HG02870 (cell line): ENCODE measurements around the gene OLFM1.

Experiments
- ATAC-seq: cut with Tn5 transposase; IDR thresholded peaks from one replicate; pipeline ENCODE4 v1.9.1; 2021; ENCODE audit warnings: mild to moderate bottlenecking, moderate library complexity; ENCODE audit not compliant: unreplicated experiment

Gene OLFM1

DNA sequence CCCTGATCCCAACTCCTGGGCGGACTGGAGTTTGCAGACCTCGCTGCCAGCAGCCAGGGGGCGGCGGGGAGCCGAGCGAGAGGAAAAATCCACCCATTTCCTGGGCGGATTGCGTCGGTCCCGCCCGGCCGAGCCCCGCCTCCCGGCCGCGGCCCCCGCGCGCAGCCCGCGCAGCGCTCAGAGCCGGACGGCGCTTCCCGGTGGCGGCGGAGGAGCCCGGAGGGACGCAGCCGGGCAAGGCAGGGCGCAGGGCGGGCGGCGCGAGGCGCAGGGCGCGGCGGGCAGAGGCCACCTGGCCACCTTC is at the start of gene OLFM1:
OLFM1 (plus strand) TSS at position 180 of the 304 bp plus-strand sequence. CDS start 322 bp downstream, outside the sequence.
- ATAC-seq, result no peak

DNA sequence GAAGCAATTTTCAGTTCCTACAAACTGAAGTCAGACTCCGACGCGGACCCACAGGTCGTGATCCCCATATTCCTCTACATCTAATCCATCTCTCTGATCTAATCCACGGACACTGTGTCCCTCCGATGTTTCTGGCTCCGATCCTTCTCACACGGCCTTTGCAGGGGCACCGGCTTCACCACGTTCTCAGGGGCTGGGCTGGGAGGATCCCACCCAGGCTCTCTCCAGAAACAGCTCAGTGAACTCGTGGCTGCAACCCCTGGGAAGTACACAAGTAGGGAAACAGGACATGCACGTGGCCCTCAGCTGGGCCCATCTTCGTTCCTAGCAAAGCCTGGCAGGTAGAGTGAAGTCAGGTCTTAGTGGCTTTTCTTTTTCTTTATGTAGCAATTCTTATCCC is 49.1 kb upstream of the OLFM1 start:
- no peak for ATAC-seq

DNA sequence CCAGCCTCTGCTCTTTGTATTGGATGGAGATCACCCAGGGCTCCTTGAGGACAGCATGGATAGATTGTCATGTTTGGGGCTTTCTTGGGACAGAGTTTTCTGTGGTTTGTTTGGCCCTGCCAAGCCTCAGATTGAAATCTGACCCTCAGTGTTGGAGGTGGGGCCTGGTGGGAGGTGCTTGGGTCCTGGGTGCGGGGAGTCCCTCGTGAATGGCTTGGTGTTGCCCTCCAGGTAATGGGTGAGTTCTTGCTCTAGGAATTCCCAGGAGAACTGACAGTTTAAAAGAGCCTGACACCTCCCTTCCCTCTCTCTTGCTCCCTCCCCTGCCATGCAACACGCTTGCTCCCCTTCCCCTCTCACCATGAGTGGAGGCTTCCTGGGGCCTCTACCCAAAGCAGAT is 48.6 kb upstream of the OLFM1 start:
- ATAC-seq, result no peak

DNA sequence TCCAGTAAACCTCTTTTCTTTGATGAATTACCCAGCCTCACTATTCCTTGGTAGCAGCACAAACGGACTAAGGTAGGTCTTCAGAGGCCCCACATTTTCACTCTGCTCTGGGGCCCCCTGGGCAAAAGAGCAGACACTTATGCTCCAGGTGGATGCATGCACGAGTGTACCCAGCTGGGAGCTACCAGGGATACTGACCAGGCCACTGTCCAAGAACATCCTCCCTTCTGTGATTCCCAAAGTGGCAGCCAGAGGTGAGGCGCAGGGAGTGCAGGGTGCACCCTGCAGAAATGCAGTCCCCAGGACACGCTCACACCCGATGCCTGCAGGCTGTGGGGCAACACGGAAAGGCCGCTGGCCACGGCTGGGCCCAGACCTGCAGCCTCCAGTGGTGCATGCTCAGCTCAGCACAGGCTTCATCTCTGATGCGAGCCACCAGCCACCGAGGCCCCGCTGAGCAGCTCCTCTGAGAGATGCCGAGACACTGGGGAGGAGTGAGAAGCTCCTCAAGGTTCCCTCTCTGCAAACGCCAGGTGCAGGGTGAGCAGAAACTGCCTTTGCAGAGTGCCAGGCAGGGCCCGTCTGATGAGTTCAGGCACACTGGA is 48.1 kb upstream of the OLFM1 start:
- ATAC-seq, result no peak

DNA sequence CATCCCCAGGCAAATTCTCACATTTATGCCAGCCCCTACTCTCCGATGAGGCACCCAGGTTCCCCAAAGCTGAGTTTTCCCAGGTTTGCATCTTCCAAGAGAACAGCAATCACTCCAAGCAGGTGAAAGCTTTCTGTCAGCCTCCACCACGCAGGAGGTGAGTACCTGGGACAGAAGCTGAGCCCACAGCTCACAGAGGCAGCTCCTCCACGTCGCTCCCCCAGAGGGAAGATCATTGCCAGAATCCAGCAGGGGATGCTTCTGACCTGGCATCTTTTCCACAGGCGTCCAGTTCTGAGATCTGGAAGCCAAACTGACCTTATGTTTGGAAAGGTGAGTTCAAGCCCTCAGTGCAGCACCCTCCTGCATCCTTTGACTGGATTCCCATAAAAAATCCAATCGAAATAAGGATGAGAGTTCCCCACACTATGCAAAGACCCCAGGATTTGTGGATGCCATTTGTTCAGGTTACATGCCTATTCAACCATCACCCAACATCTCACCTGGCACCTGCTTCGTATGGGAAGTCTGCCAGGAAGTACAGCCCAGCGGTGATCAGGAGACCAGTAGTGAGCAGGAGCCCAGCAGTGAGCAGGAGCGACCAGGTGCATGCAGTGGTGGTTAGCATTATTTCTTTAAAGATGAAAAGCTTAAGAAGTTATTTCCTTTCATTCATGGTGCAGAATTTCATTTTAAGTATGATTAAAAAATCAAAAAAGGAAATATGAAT is 47.4 kb upstream of the OLFM1 start:
- no peak for ATAC-seq

DNA sequence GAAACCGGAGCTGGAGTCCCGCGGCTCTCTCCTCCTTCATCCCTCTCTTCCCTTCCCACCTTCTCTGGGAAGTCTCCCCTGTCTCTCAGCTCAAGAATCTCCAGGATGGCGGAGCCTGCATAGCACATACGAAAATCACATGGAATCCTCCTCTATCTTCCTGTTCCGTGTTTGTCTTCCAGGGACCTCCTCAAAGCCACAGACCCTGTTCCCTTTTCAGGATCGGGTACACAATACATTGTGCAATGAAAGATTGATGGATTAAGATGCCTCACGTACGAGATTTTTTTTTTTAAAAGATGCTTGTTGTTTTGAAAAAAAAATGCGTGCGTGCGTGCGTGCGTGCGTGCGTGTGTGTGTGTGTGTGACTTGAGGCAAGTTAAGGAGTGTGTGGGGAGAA is 46.6 kb upstream of the OLFM1 start:
- no peak for ATAC-seq

DNA sequence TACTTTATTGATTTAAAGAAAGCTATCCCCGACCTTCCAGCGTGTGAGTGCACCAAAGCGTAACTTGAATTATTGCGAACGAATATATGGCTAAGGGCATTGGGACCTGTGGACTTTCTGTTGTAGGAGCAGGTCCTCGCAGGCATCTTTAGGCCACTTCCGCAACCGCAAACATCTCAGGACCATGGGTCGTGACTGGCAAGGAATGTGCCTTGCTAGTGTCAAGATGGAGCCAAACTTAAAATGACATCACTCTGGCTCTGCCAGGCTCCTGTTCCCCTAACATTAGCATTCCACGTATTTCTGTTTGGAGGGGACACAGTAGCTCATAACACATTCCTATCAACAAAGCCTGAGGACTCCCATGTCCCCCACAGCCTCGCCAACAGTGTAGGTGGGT is 44.1 kb upstream of the OLFM1 start:
- ATAC-seq, result no peak

DNA sequence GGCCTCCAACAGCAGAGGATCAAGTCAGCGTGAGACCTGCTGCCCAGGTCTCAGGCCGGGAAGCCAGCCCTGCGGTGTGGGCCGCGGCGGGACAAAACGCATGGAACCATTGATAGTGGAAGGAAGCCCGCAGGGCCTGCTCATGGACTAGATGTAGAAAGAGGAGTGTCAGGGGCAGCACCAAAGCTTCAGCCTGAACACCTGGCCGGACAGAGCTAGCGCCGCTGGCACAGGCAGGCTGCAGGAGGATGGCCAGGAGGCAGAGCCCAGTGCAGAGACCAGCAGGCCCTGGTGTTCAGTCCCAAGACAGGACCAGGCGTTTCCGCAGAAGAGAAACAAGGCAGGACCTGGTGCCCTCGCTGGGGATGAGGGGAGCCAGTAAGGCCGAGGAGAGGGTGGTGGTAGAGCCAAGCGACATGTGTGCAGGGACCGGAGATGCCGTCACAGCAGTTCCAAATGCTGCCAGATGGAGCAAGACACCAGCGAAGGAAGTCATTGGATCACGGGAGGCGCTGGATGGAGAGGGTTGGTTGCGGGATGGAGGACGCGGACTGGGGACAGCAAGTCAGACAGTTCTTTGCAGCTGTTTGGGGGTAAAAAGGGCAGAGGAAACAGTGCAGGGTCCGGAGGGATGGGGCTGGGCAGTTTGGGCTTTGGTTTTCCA is 42.1 kb upstream of the OLFM1 start:
- ATAC-seq, result no peak

DNA sequence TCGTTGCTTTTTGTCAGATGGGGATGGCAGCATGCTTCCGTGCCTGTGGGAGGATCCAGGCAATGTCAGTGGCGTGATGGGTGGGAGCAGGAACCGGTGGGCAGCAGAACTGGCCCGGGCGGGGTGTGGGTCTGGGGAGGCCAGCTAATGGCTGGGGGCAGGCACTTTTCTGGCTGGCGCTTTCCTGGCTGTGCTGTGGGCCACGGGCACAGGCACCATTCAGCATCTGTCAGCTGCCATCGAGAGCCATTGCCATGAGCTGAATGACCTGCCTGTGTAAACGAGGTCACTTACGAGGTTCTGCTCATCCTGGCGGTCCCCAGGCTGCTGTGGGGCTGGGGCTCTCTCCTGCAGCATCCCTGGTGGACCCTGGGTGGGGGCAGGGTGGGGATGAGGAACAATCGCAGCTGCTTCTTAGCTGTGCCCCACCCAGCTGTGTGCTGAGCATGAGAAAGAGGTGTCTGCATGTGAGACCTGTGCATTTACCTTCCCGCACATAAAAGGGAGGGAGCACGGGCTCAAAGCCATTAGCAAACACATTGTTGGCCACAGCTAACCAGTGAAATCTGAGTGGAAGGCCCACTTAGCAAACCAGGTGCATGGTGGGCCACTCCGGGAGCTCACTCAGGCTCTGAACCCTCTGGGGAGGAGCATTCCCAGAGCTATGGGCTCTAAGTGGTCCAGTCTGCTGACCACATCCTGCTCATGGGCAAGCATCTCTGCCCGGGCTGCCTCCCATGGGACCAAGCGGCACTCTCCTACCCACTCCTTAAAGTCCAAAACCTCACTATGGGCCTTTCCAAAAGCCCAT is 41.3 kb upstream of the OLFM1 start:
- ATAC-seq, result no peak

DNA sequence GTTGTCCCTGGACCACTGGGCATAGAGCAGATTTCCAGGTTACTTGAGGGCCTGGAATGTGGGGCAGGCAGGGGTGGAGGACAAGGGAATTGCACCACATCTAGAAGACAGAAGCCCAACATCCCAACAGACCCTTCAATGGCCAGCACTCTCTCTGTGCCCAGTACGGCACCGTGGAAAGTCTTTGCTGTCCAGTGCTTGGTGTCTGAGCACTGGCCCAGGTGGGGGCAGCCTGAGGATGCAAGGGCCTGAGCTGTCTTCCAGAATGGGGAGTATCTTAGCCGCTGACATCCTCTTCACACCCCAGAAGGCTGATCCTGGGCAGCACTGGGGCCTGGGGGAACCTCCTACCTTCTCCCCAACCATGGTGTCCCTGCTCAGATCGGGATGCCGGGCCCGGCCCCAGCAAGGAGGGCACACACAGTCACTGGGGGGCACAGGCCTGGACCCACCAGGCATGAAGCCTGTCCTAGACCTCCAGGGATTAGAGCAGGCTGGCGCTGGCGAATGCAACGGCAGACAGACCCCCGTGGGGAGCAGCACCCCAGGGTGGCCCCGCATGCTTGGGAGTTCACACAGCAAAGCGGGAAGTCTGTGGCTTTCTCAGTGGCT is 40.6 kb upstream of the OLFM1 start:
- ATAC-seq, result no peak

DNA sequence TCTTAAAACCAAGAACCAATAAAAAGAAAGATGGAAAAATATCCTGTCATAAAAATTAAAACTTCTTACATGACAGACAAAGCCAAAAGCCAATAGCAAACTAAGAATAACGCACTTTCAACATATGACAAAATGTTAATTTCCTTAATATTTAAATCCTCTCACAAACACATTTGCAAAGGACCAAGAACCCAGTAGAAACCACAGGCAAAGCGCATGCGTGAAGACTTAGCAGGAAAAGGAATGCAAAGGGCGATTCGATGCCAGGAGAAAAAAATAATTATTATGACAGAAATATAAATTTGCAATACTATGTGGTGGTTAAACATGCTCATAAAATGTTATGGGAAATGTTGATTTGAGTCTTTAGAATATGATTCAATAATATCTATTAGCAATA is 39.9 kb upstream of the OLFM1 start:
- no peak for ATAC-seq

DNA sequence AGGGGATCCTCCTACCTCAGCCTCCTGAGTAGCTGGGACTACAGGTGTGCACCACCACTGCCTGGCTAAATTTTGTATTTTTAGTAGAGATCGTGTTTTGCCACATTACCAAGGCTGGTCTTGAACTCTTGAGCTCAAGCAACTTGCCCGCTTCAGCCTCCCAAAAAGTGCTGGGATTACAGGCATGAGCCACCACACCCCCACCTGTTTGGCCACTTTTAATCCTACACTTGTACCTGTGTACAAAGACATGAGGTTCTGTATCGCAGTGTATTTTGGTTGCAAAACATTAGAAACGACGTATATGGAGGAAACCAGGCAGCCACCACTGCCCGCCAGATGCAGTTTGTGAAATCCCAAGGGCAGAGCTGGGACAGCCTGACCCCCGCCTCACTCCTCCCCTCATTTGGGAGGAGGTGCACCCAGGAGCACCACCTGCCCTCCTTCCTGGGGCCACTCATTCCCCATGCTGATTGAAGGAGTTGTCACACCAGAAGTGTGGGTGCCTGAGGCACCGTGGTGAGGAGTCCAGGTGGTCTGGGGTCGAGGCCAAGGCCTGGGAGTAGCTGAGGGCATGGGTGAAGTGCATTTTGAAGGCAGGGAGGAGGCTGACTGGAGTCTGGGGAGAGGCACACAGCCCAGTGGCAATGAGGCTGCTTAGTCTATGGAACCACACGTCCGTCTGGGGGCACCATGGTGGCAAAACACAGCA is 39.3 kb upstream of the OLFM1 start:
- ATAC-seq, result no peak

DNA sequence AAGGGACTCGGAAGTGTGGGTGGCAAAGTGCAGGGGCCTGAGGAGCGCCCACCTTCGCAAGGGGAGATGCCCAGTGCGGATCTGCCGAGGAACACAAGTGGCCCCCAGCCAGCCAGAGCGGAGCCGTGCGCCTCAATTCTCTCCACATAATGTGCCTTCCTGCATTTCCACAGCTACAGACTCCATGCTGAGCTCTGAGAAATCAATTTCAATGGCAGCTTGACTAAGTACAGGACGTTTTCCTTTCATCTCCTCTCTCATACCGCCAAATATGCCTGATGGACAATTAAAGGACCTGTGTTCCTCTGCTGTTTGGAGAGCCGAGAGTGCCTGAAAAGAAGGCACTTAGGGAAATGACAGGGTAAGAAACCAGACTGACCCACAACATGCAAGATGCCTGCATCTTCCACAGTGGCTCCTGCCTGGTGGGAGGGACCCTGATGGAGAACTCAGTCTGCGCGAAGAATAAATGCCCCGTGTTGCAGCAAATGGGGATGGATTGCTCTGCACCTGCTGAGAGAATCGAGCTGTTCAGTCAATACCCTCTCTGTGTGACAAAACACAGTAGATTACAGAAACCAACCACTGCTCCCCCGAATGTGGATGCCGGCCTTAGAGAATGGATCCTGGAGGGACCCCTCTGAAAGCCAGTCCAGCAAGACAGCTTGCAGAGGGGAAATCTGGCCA is 38.6 kb upstream of the OLFM1 start:
- no peak for ATAC-seq

DNA sequence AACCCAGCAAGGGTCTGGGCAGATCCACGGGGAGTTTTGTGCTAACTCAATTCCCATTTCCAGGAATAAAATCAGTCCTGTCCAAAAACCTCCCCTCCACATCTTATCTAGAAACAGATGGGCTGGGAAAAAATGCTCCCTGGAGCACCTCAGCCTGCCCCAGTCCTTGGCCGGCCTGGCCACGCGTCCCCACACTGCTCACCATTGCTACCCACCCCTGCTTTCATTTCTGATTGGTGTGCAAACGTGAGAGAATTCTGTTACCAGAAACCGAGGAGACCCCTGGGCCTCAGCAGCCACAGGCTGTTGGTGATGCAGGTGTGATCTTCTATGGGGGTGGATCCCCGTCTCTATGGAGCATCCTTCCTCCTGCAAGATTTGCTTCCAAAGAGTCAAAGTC is 38.0 kb upstream of the OLFM1 start:
- ATAC-seq, result no peak

DNA sequence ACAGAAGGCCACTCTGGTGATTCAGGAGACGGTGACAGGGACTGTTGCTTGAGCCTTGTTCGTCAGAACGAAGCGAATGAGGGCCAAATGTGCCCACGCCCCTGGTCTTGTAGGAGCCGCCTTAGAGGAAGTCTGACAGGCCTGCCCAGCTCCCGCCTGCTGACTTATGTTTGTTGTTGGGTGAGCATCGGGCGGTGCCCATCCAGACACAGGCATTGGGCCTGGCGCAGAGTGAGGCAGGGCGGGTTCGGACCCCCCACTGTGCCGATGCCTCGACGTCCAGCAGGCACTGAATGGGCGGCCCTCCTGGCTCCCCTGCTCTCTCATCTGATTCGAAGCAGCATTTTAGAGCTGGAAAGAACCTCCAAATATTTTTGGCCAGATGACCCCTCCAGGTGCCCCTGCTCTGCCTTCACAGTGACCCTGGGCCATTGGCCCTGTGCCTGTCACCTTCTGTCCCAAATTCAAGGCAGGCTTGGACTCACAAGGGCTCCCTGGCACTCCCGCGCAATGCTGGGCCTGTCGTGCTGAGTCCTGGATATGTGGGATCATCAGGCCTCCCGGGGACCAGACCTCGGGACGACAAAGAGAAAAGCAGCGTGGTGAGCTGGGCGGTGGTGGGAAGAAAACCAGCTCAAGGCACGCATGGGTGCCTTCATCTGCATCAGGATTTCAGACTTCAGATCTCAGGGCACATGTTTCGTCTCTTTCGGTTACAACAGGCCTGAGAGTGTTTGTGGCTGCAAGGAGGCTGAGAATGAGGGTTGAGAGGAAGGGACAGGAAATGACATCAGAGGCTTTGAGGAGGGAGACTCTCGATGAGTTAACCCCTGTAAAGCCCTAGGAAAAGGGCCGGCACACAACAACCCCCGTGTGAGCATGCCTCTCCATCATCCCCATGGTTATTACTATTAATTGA is 37.1 kb upstream of the OLFM1 start:
- no peak for ATAC-seq

DNA sequence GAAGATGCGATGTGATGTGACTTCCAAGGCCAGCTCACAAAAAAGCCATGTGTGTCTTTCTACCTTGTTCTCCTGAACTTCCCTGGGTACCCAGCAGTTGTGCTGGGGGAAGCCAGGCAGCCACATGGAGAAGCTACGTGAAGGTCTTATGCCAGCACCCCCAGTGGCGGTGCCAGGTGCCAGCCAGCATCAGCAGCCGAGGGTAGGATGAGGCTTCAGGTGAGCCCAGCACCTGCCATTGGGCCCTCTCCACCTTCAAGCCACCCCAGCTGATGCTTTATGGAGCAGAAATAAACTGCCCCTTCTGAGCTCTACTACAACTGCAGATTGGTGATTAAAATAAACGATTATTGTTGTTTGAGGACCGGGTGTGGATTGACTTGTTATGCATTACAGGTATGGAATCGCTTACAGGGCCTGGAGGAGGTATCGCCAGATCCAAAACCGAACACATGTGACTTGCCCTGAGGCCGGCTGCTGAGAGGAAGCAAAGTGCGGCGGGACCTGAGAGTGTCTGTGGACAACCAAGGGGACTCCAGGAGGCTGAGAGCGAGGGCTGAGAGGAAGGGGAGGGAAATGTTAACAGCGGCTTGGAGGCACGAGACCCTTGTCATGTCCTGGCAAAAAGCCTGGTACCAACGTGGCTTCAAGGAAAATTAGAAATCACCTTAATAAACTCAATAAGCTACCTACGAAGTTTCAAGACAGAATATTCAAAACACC is 36.0 kb upstream of the OLFM1 start:
- ATAC-seq, result no peak

DNA sequence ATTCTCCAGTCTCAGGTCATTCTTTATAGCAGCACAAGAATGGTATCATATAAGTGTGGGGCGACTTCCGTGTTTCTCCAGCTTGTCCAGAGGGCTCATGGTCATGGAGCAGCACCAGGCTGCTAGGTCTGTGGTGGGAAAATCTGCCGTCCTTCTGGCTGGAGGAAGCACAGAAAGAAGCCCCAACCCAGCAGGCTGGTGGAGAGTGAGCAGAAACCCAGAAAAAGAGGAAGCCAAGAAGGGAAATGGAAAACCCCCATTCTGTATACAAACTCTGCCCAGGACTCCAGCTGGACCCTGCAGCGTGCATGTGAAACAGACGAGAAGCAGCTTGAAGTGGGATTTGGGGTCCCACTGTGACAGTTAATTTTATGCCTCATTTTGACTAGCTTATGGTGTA is 34.3 kb upstream of the OLFM1 start:
- no peak for ATAC-seq

DNA sequence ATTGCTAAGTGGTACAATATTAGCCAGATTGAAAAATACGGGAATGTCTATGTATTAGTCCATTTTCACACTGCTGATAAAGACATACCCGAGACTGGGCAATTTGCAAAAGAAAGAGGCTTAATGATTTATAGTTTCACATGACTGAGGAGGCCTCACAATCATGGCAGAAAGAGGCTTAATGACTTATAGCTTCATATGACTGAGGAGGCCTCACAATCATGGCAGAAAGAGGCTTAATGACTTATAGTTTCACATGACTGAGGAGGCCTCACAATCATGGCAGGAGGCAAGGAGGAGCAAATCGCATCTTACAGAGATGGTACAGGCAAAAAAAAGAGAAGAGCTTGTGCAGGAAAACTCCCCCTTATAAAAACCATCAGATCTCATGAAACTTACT is 32.3 kb upstream of the OLFM1 start:
- no peak for ATAC-seq
